ENCODE data around the gene SLC12A6.

DNA sequence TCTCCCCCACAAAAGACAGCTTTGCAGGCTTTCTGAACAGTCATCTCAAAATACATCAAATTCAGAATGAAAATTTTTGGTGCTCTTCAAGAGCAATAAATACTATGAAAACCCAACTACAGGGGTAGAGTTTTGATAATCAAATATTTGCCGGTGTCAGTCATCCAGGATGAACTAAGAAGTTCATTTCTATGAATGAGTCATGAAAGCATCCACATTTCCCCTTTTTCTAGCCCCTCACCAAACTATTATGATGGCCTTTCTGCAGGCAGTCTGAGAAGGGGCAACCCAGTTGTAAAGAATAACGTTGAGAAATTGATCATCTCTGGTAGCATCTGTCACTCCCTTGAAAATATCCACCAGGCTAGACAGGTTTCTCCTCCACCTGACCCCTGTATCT lies 32.5 kb upstream of the SLC12A6 start:
- TF ChIP-seq POLR2A (IDR thresholded peaks at IDR 0.05): no peak
- TF ChIP-seq, protein P1, sequence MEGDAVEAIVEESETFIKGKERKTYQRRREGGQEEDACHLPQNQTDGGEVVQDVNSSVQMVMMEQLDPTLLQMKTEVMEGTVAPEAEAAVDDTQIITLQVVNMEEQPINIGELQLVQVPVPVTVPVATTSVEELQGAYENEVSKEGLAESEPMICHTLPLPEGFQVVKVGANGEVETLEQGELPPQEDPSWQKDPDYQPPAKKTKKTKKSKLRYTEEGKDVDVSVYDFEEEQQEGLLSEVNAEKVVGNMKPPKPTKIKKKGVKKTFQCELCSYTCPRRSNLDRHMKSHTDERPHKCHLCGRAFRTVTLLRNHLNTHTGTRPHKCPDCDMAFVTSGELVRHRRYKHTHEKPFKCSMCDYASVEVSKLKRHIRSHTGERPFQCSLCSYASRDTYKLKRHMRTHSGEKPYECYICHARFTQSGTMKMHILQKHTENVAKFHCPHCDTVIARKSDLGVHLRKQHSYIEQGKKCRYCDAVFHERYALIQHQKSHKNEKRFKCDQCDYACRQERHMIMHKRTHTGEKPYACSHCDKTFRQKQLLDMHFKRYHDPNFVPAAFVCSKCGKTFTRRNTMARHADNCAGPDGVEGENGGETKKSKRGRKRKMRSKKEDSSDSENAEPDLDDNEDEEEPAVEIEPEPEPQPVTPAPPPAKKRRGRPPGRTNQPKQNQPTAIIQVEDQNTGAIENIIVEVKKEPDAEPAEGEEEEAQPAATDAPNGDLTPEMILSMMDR (IDR thresholded peaks at IDR 0.05): no peak

Data from lower leg skin (tissue), 3 donors.